Cerebellar cortex (tissue), 1 donor: Measurements from ENCODE around the gene IFT88.

ENCODE experiments used
- DNase-seq: peaks from one replicate; pipeline ENCODE4 v3.0.0-alpha.2; 2015; ENCODE audit warnings: low spot score

Gene IFT88

DNA sequence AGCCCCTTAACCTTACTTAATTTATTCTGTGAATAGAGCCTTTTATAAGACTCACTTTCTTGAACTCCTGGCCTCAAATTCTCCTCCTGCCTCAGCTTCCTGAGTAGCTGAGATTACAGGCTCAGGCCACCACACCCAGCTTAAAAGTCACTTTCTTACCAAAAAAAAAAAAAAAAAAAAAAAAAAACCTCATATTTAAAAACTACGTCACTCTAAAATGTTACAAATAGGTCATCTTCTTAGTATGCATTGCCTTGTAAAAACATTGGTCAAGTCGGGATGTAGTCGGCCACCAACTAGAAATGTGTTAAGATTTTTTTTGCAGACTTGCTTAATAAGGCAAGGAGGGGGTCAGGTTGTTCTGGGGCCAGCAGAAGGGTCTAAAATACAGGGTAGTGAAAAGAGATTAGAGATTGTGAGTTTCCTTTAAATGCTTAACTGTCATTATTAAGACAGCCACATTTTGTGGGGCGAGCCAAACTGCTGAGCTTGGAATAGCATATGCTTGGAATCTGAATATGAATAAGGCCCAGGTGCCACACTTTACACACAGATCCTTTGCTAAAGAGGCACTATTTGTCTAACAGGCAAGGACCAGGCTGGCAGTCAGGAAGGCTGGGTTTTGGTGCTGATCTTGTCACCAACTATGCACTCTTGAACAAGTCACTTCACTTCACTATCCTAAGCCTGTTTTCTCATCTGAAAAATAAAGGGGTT is 120.1 kb downstream of the IFT88 start:
- no peak for DNase-seq

DNA sequence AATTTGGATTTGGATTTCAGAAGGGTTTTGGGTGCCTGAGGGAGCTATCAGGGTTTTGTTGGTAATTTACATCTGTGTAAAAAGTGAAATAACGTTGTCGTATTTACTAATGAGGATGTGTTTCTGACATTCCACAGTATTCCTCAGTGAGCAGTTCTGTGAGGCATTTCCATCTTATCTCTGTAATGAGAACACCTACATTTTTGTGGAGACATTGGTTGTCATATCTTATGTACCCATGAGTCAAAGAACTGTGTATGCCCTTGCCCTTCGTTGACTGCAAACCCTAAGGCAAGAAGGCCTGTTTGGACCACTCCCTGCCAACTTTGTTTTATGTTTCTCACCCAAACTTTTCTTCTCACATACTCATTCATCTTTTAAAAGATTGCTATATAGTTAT is 122.3 kb downstream of the IFT88 start:
- no peak for DNase-seq

DNA sequence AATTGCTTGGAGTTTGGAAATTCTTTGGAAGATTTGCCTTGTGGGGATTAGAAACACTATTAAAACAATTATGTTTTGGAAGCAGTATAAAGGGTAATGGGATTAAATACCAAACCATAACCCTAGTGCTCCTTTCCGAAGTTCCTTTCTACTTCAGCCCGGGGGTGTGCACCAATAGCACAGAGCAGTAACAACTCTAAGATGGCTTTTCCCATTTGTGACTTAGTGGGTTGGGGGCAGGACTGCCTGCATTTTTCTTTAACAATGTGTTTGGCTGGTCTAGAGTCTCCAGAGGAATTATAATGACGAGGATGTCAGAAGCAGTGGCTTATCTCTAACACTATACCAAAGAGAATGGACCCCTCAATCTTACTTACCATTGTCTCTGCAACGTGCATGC is 124.7 kb downstream of the IFT88 start:
- DNase-seq, result no peak

DNA sequence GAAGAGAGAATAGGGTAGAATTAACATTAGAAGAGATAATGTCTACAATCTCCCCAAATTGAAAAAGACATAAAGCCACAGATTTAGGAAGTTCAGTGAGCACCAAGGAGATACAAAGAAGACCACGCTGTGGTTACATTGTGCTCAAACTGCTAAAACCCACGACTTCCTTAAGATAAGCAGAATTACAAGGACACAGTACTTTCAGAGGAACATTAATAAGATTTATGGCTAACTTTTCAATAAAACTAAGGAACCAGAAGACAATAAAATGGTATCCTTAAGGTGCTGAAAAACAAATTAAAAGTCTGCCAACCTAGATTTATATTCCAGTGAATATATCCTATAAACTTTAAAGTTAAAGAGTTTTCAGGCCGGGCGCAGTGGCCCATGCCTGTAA is 129.1 kb downstream of the IFT88 start:
- no peak for DNase-seq

DNA sequence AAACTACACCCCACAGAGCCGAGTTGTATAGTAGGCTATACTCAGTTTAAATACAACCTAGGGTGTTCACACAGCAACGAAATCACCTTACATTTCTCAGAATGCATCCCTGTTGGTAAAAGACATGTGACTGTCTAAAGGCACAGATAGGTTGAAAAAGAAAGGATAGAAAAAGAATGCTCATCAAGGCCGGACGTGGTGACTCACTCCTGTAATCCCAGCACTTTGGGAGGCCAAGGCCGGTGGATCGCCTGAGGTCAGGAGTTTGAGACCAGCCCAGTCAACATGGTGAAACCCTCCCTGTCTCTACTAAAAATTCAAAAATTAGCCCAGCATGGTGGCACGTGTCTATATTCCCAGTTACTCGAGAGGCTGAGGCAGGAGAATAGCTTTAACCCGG is 132.8 kb downstream of the IFT88 start:
- DNase-seq, result no peak

DNA sequence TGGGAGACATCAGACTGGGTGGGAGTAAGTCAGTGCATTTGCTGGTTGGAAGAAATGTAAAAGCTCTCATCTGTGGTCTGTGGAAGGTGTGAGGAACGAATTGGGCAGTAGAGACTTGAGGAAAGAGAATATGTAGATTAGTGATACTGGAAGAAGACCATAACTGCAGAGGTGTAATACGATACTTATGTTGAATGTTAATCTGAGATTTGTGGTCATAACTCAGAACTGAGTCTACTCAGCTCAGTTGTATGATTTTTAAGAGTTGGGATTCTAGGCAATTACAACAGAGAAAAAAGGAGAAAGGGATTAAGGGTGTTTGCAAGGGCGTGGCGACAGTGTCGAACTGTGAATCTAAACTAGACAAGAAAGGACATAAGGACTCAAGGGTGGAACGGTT is 133.3 kb downstream of the IFT88 start:
- DNase-seq, result no peak

DNA sequence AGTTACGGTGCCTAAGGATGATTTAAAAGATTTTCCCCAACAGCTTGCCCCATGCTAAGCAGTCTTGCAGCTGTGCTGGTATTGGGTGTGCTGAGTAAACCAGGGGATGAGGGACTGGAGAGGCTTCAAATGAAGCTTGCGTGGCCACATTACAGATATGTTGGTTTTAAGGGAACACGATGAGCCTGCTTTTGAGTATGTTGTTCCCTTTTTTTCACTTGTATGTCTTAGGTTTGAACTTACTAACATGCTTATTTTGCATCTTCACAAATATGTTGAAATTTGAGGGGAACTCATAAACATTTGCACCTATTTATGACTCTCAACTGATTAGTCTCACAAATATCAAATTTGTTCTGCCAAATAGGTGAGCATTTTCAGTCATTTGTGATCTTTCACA is 134.5 kb downstream of the IFT88 start:
- no peak for DNase-seq

DNA sequence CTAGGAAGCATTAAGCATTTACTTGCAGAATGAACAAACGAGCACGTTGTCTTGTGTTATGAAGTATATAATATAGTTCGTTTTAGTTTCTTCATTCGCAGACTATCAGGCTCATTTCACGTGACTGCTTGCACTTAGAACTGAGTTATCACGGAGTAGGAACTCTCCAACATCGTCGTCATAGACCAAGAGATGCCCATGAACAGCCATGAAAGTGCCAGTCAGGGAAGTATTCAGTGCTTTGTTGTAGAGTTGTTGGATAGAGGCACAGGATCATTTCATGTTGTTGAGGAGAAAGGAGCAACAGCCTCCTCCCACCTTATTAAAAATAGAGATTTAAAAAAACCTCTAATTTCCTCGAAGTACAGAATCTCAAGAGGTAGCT is 135.6 kb downstream of the IFT88 start:
- DNase-seq, result no peak

DNA sequence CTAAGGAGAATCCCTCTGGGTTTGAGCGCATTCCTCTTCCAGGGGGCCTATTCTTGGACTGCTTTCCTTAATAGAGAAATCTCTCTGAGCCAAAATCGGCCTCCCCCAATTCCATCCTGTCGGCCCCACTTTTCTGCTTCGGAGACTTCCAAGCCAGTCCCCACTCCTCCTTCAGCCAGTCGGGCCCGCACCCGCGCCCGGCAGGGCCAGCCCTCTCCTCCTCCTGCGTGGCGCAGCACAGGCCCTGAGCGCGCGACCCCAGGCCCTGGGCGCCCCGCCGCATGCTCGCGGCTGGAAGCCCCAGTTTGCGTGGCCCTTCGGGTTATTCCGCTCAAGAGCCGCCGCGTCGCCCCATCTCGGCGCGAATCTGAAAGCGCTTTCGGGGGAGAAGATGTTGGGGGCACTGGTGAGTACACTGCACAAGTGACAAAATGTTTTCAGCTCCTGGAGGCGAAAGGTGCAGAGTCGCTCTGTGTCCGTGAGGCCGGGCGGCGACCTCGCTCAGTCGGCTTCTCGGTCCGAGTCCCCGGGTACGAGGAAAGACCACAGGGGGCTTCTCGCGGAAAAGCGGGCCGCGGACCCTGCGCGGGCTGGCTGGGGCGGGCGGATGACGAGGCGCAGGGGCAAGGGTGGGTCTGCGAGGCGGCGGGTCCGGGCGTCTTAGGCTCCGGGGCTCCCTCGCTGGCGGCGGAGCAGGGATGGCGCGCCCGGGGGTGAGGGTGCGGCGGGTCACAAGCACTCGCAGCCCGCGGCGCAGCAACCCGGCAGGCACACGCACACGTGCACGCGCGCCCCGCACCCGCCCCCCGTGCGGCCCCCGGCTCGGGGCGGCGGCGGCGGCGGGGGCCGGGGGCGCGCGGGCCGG is 136.2 kb downstream of the IFT88 start, which contains the start of gene IL17D:
Gene IL17D, plus strand, starts transcription at position 785 of the 865 bp plus-strand sequence. CDS start 303 bp downstream, outside the sequence.
- DNase-seq, result no peak

DNA sequence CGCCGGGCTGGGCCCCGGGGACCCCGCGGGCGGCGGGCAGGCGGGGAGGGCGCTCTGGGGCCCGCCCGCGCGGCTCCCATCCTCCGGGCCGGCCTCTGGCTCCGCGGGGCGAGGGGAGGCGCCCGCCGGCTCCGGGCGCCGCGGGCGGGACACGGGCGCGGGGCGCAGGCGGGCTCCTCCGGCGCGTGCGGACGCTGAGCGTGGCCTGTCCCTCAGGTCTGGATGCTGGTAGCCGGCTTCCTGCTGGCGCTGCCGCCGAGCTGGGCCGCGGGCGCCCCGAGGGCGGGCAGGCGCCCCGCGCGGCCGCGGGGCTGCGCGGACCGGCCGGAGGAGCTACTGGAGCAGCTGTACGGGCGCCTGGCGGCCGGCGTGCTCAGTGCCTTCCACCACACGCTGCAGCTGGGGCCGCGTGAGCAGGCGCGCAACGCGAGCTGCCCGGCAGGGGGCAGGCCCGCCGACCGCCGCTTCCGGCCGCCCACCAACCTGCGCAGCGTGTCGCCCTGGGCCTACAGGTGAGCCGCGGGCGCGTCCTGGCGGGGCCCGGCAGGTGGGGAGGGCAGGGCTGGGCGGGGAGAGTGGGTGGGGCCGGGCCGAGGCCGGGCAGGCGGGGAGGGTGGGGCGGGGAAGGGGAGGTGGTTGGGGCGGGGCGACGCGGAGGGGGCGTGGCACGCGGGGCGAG is 137.0 kb downstream of the IFT88 start:
- no peak for DNase-seq

DNA sequence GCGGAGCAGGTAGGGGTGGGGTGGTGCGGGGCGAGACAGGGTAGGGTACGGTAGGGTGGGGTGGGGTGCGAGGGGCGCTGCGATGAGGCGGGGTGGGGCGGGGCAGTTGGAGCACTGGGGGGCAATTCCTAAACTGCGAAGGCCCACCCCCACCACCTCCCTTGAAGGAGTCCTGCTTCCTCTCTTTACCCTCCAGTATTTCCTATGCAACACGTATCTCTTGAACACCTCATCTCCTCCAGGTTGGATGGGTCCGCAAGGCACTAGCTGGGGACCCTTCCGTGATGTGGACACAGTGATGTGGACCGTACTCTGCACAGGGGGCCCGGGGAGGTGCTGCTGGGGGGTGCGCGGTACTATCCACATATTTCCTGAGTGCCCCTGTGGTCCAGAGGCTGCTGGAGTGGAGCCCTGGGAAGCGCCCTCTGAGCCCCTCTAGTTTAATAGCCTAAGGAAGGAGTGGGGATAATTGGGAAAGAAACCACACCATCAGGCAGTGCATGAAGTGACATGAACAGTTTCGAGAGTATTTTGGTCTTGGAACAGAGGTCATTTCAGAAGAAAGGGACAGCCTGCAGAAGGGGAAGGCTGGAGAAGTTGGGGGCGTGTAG is 137.6 kb downstream of the IFT88 start:
- DNase-seq, result no peak

DNA sequence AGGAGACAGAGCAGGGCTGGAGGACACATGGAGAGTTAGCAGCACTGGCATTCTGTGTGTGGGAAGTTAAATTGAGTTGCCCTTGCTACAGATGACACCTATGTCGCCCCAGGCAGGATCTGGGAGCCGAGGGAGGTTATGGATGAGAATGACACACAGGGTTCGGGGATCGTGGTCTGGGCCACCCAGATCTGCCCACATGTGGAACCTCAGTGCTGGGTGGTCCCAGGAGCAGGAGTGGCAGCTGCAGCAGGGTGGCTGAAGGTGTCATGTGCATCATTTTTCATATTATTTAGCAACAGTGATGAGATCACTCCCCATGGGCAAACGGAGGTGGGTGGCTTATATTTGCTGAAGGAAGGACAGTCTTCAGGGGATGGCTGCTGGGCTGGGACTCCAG is 139.7 kb downstream of the IFT88 start:
- no peak for DNase-seq

DNA sequence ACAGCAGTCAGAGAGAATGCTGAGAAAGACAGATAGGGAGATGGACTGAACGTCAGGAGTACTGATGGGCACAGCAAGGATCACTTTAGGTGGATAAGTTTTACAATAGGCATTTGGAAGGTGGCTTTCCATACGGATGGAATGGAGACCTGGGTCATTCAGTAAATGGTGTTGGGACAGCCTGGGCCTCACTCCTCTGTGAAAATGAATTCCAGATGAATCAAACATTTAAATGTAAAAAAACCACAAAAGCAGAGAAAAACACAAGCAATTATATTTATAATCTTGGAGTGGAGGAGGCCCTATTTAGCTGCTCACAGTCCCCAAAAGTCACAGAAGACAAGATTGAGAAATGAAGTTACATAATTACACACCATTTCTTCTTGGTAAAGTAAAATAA is 141.3 kb downstream of the IFT88 start:
- DNase-seq, result no peak

DNA sequence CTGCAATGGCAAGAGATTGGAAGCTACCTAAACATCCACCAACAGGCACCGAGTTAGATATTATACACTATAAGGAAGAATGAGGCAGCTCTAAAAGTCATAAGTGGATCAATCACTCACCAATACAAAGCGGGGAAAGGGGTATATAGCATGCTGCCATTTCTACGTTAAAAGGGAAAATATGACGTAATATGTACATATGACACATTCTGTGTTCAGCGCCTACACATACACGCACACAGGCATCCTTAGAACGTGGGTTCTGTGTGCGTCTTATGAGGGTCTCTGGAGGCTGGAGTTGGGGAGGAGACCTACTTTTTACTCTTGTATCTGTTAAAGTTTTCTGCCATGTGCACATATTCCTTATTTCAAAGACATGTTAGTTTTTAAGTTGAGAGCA is 142.4 kb downstream of the IFT88 start:
- no peak for DNase-seq

DNA sequence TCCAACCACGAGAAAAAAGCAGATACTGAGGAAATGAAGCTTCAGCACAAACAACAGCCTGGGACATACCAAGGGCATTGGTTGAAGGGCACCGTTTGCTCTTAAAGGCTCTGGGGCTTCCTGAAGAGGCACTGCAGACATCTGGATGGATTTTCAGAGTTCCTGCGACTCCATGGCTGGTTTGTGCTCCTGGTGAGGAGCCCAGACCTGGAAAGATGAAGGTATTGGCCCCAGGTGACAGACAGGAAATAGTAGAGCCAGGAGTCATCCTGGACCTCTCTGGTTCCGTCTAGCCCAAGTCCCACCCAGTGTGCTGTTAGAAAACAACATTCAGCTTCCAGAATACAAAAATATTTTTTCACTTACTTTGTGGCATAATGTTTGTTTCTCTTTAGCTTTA is 142.8 kb downstream of the IFT88 start:
- DNase-seq, result no peak

DNA sequence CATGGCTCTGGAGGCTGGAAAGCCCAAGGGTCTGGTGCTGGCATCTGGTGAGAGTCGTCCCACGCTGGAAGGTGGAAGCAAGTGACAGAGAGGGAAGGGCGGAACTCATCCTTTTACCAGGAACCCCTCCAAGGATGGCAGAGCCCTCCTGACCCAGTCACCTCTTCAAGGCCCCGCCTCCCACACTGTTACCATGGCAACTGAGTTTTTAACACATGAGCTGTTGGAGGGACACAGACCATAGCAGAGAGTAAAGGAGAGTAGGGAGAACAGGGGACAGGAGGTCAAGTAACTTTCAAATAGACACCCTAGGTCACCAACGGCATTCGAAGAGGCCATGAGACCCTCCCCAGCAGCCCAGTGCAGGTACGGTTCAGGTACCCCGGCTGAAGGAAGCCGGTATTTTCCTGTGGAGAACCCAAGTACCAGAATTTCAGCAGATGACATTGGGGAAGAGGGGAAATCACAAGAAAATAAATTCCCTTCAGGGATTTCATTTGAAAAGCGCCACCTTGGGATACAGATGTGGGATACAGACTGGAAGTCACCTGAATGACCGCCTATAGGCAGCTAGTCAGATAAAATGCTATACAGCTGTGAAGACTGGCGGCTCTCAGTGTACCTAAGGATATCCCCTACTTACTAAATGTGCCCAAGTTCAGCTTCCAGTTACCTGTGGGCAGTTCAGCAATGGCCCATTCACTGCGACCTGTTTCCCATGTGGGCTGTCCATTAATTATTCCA is 144.5 kb downstream of the IFT88 start:
- no peak for DNase-seq

DNA sequence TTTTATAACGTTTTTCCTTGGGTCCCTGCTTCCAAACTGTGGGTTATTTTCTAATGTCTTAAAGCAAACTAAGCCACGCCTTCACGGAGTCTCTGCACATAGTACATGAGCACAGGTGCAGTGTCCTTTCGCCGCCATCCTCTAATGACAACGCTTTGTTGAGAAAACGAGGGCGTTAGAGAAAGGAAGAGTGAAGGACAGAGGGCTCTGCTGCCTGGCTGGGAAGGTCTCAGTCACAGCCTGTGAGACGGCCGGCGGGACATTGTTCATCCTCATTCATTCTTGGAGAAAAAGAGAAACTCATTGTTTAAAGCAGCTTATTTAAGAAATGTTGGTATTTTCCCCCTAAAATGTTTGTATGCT is 146.0 kb downstream of the IFT88 start:
- DNase-seq, result no peak

DNA sequence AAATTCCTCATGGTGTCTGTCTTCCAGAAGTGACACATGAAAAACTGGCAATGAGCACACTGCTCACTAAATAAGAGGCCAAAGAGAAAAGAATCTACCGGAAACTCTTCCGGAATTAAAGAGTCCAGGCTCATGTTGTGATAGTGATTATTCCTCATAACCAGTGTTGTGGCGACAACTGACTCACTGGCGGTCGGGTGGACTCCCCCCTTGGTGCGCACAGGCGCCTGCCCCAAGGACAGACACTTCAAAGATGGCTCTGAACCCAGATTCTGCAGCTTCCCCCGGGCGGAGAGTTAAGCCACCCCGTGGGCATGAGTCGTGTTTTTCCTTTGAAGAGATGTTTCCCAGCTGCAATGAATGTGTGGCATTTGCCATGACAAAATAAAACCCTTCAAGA is 146.8 kb downstream of the IFT88 start:
- no peak for DNase-seq

DNA sequence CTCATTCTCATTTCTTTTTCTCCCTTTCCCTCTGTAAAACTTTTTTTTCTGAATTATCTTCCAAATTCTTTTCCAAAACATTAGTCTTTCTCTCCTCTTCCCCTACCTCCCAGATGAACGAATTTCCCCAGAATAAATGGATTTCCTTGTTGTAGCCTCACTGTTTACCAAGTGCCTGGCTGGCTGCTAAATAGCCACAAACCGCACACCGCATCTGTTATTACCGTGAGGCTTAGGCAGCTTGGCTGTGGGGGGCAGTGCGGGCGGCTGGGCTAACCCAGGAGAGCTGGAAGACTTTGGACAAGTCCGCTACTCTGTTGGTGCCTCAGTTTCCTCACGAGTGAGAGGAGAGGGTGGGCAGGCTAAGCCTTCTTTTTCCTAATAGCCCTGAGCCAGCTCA is 147.2 kb downstream of the IFT88 start:
- no peak for DNase-seq

DNA sequence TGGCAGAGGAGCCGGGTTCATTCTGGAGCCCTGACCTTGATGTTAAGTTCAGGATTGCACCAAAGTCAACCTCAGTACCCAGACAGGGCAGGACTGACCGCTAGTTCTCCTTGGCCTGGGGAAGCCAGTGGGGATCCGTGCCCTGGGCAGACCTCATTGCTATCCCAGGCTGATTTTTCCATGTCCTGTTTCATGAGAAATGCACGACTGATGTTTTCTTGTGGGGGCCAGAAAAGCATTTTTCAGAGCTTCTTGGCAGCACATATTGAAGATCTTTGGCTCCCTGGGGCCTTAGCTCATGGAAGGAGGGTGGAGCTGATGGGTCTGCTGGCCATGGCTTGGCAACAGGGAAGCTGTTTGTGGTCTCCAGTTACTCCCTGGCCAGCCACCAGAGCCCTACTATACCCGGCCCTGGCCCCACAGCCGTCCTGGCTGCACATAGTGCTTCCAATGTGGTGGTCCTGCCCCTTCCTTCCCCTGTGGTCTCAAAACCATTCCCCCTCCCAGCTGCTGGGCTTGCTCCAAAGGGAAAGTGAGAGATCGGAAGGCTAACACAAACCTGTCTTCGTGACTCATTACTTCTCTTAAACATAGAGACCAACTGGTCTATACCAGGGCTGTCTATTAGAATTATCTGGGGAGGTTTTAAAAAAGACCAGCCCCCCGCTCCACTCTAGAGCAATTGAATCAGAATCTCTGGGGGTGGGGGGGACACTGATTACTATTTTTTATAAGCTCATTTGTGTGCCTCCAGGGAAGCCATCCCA is 147.8 kb downstream of the IFT88 start:
- no peak for DNase-seq

DNA sequence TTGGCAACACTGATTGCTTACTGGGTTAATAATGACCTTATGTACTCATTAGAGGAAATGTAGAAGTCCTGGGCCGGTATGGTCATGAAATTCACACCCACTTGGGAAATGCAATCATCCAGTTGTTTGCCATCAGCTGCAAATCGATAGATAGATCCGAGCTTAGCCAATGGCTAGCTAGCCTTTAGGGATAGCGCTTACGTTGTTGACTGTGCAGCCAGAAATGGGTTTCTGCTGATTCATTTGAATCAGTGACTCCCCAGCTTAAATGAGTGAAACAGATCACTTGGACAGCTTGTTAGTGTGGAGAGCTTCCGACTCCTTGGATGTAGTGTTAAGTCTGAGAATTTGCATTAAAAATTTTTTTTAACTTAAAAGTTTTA is 148.4 kb downstream of the IFT88 start:
- DNase-seq, result no peak
